GM06990 (cell line): ENCODE results near the gene STEAP2.

Experiments
- DNase-seq: peaks from one replicate; pipeline ENCODE4 v3.0.0-alpha.2; 2011; ENCODE audit not compliant: insufficient read length; ENCODE audit errors: extremely low read depth
- H3K27me3 ChIP-seq: replicated peaks from 2 replicates; pipeline ENCODE4 v1.6.0; 2011; ENCODE audit warnings: low read length; ENCODE audit not compliant: control insufficient read depth, insufficient read depth
- H3K36me3 ChIP-seq: 2 replicates; pipeline ENCODE4 v1.5.1; 2011; ENCODE audit warnings: low read length; ENCODE audit not compliant: control insufficient read depth, insufficient read depth
- H3K4me3 ChIP-seq: replicated peaks from 2 replicates; pipeline ENCODE4 v1.5.1; 2011; ENCODE audit warnings: low read depth, mild to moderate bottlenecking, control low read depth, low read length
- CTCF ChIP-seq: IDR thresholded peaks from 2 replicates; pipeline ENCODE4 v1.5.1; 2011; ENCODE audit warnings: low read length, control low read depth, mild to moderate bottlenecking, inconsistent platforms; ENCODE audit not compliant: insufficient read depth, poor library complexity, severe bottlenecking

Gene STEAP2

GRCh38 chr7:90210981-90211380, 559 bp upstream of the STEAP2 start:
- Histone ChIP-seq H3K4me3 (no peak overlapping the region), H3K36me3 (no peaks in the 10 kb centered on the region), H3K27me3 (no peaks in the 10 kb centered on the region; the same call in 1 of the 2 replicates)
- no peak for TF ChIP-seq CTCF
- no peak for DNase-seq

GRCh38 chr7:90212149-90212495, 582 bp downstream of the STEAP2 start:
- Histone ChIP-seq H3K36me3 (no peaks in the 10 kb centered on the region), H3K27me3 (no peaks in the 10 kb centered on the region; the same call in 1 of the 2 replicates), H3K4me3 (no peak overlapping the region)
- no peak for DNase-seq
- no peak for TF ChIP-seq CTCF

GRCh38 chr7:90213521-90213920, 2.0 kb downstream of the STEAP2 start:
- Histone ChIP-seq H3K4me3 (no peak overlapping the region), H3K27me3 (no peaks in the 10 kb centered on the region; the same call in 1 of the 2 replicates), H3K36me3 (no peaks in the 10 kb centered on the region)
- DNase-seq = no peak
- TF ChIP-seq CTCF = no peak

- DNase-seq = no peak
- Histone ChIP-seq H3K27me3 (no peaks in the 10 kb centered on the region; the same call in 1 of the 2 replicates), H3K4me3 (no peak overlapping the region), H3K36me3 (no peaks in the 10 kb centered on the region)
- TF ChIP-seq CTCF = no peak
Measured at GRCh38 chr7:90216080-90216674, 4.6 kb downstream of the STEAP2 start.

- no peak for DNase-seq
- H3K27me3 ChIP-seq = no peaks in the 10 kb centered on the region; the same call in 1 of the 2 replicates
- no peak overlapping the region for H3K4me3 ChIP-seq
- no peak for TF ChIP-seq CTCF
- H3K36me3 ChIP-seq = no peaks in the 10 kb centered on the region
Measured at GRCh38 chr7:90216771-90217170, 5.2 kb downstream of the STEAP2 start.

- no peaks in the 10 kb centered on the region for H3K36me3 ChIP-seq
- DNase-seq = no peak
- no peak overlapping the region for H3K4me3 ChIP-seq
- TF ChIP-seq CTCF = no peak
- H3K27me3 ChIP-seq = no peaks in the 10 kb centered on the region
Measured at GRCh38 chr7:90222390-90222789, 10.8 kb downstream of the STEAP2 start.
